NCI-H187 (cell line): ENCODE results near the gene LRFN3.
"Not testable (repeated sequence)": the region's sequence is repeated elsewhere in the genome, so short reads cannot be mapped to it uniquely, and the experiment has no call there.

ENCODE experiments used
- DNase-seq, 2 experiments: peaks; one replicate each; lab custom pipeline; 2025; lab: John Stamatoyannopoulos, UW

The LRFN3 gene

GRCh38 chr19:35935911-35936737 lies at the start of gene LRFN3:
TSS of gene LRFN3 (plus strand) at chr19:35936374. CDS start at chr19:35939426, 3,052 bp downstream.
- peak; percentile 63 to 87 for DNase-seq

GRCh38 chr19:35887197-35887596 lies 49.0 kb upstream of the LRFN3 start:
- no peak for DNase-seq

GRCh38 chr19:35888398-35888797 lies 47.8 kb upstream of the LRFN3 start:
- no peak for DNase-seq

GRCh38 chr19:35889370-35890112 lies 46.6 kb upstream of the LRFN3 start:
- DNase-seq = no peak

GRCh38 chr19:35890113-35890650 lies 46.0 kb upstream of the LRFN3 start:
- no peak for DNase-seq

- not testable (repeated sequence) for DNase-seq
Observed at GRCh38 chr19:35891819-35892218, 44.4 kb upstream of the LRFN3 start.

GRCh38 chr19:35894342-35894741 lies 41.8 kb upstream of the LRFN3 start:
- no peak for DNase-seq

GRCh38 chr19:35895911-35896642 lies 40.1 kb upstream of the LRFN3 start:
- DNase-seq = no peak

- no peak for DNase-seq
Observed at GRCh38 chr19:35896643-35897040, 39.5 kb upstream of the LRFN3 start.

- no peak for DNase-seq
Observed at GRCh38 chr19:35897706-35898451, 38.3 kb upstream of the LRFN3 start.

GRCh38 chr19:35898499-35898809 lies 37.7 kb upstream of the LRFN3 start:
- DNase-seq = no peak

- DNase-seq = peak; percentile 58 to 84
Observed at GRCh38 chr19:35899547-35900214, 36.5 kb upstream of the LRFN3 start.

GRCh38 chr19:35901055-35901644 lies 35.0 kb upstream of the LRFN3 start:
- DNase-seq = no peak

GRCh38 chr19:35901854-35902661 lies 34.1 kb upstream of the LRFN3 start, which contains the start of gene HCST:
TSS of gene HCST (plus strand) at chr19:35902529. CDS start at chr19:35902594, 65 bp downstream.
- no peak for DNase-seq

GRCh38 chr19:35902870-35903475 lies 33.2 kb upstream of the LRFN3 start:
- DNase-seq = no peak

- no peak for DNase-seq
Observed at GRCh38 chr19:35903550-35904179, 32.5 kb upstream of the LRFN3 start.

GRCh38 chr19:35904311-35905068 lies 31.7 kb upstream of the LRFN3 start:
- DNase-seq = no peak

- DNase-seq = no peak
Observed at GRCh38 chr19:35905178-35905727, 30.9 kb upstream of the LRFN3 start.
